Body of pancreas (tissue), 4 donors: ENCODE measurements around the gene EPB41.

ENCODE experiments used
- POLR2A ChIP-seq, 3 donors: fragments of 450-650 bp; IDR thresholded peaks; one replicate each; pipeline ENCODE4 v1.6.1; 2016; ENCODE audit warnings: antibody characterized with exemption in 3 of 3, mild to moderate bottlenecking in 2 of 3
- TF ChIP-seq, protein P1 (sequence below), 7 experiments: fragments of 450-650 bp in 4 of 7; fragments of 200-600 bp in 3 of 7; sonication (generic) in 3 of 7; IDR thresholded peaks; one replicate each; pipeline ENCODE4 v1.5.1; 2016 to 2019; ENCODE audit warnings: antibody characterized with exemption in 7 of 7

DNA sequence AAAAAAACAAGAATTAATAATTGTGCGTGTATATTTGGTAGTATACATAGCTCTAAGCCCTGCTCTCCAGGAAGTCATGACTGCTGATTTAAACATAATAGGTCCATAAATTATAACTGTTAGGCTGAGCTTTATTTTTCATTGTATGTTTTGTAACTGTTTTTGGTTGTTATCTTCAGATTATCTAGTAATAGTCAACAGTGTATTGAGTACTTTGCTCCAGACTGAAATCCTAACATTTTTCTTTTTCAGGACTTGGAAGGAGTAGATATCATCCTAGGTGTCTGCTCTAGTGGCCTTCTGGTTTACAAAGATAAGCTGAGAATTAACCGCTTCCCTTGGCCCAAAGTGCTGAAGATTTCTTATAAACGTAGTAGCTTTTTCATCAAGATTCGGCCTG, 118.5 kb downstream of the EPB41 start:
- TF ChIP-seq, protein P1, sequence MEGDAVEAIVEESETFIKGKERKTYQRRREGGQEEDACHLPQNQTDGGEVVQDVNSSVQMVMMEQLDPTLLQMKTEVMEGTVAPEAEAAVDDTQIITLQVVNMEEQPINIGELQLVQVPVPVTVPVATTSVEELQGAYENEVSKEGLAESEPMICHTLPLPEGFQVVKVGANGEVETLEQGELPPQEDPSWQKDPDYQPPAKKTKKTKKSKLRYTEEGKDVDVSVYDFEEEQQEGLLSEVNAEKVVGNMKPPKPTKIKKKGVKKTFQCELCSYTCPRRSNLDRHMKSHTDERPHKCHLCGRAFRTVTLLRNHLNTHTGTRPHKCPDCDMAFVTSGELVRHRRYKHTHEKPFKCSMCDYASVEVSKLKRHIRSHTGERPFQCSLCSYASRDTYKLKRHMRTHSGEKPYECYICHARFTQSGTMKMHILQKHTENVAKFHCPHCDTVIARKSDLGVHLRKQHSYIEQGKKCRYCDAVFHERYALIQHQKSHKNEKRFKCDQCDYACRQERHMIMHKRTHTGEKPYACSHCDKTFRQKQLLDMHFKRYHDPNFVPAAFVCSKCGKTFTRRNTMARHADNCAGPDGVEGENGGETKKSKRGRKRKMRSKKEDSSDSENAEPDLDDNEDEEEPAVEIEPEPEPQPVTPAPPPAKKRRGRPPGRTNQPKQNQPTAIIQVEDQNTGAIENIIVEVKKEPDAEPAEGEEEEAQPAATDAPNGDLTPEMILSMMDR (IDR thresholded peaks at IDR 0.05): no peak
- no peak for TF ChIP-seq POLR2A (IDR thresholded peaks at IDR 0.05)
